ENCODE measurements around the gene RASGRF1. TPM values are rescaled to one million over a fixed set of nuclear protein-coding genes. Genes with fewer than 3 reads are reported as not detected.

Gene RASGRF1
- total RNA-seq, 1 donor from 2014 or later: not detected

DNA sequence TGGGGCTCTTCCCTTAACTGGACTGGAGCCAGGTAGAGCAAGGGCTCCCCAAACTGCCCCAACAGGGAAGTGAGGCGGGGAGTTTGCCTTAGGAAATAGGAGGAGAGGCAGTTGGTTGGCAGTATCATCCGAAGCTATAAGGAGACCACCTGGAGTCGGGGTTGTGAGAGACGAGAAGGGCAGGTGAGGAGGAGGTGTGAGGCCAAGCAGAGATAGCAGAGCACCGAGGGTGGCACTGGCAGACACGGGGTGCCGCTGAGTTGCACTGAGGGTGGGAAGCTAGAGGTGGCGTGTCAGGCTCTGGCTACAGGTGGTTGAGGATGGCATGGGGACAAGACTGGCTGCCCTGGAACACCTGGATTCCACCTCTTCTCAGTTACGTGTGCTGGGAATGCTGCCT is 17.2 kb downstream of the RASGRF1 start:
- Mint-ChIP-seq H3K27ac (no peak overlapping the region), H3K9me3 (no peaks in the 10 kb centered on the region), H3K4me3 (no peak overlapping the region), H3K36me3 (ENCODE audit: low read depth) (no peaks in the 10 kb centered on the region), H3K27me3 (ENCODE audit: insufficient read depth) (peaks cover 4% of the 10 kb centered on the region), H3K4me1 (ENCODE audit: low read depth) (no peaks in the 10 kb centered on the region)
- intact Hi-C loops (cut with micrococcal nuclease): no loop called here
- DNase-seq (ENCODE audit: low spot score): no peak

DNA sequence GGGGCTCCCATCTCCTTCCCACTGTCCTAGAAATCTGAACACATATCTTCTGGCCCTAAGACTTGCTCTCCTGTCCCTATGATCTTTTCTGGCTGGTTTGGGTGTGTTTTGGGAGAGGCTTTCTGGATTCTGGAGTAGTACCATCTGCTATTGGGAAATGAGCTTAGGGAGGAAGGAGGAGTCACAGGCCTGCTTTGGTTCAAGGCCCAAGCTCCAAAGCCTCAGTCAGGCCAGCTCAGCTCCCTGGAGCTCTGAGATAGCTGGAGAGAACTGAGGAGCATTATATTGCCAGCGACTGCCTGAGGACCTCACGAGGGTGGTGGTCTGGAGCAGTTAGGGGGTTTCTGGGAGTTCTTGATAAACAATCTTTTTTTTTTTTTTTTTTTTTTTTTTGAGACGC is 18.7 kb downstream of the RASGRF1 start:
- Mint-ChIP-seq H3K27ac (no peak overlapping the region), H3K4me1 (ENCODE audit: low read depth) (no peaks in the 10 kb centered on the region), H3K36me3 (ENCODE audit: low read depth) (no peaks in the 10 kb centered on the region), H3K27me3 (ENCODE audit: insufficient read depth) (peaks cover 3% of the 10 kb centered on the region), H3K9me3 (no peaks in the 10 kb centered on the region), H3K4me3 (no peak overlapping the region)
- intact Hi-C loops (cut with micrococcal nuclease): no loop called here
- no peak for DNase-seq (ENCODE audit: low spot score)

DNA sequence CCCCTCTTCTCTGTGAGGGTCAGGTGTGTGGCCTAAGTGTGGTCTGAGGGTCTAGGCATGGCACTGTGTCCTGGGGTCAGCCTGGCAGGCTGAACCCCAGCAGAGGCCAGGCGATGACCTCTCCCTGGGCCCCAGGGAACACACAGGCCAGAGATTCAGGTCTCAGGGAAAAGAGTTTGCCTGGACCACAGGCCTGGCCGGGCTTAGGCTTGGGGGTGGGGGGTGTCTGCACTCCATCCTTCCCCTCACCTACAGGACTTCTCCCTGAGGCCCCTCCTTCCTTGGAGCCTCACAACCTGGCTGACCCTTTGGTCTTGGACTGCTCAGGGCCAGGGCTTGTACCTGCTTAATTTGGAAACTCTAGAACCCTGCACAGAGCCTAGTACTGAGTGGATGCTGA is 21.8 kb downstream of the RASGRF1 start:
- Mint-ChIP-seq H3K27ac (no peak overlapping the region), H3K4me3 (no peak overlapping the region), H3K9me3 (no peaks in the 10 kb centered on the region), H3K27me3 (ENCODE audit: insufficient read depth) (peaks cover 5% of the 10 kb centered on the region), H3K36me3 (ENCODE audit: low read depth) (no peaks in the 10 kb centered on the region), H3K4me1 (ENCODE audit: low read depth) (no peaks in the 10 kb centered on the region)
- DNase-seq (ENCODE audit: low spot score): no peak
- intact Hi-C loops (cut with micrococcal nuclease): no loop called here

DNA sequence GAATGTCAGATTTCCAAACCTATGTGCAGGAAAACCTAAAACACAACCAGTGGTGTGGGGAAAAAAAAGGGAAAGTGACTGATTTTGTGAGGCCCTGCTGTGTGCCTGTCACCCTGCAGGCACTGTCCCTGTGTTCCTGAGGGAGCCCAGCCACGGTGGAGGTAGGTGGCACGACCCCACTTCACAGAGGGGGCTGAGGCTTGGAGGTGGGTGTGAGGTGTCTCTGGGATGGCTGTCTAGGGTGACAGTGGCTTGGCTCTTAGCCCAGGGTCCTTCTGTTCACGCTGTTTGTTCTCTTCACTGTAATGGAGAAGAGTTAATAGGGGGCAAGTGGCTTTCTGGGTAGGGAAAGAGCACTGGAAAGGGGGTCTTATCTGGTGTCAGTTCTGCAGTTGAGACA is 22.6 kb downstream of the RASGRF1 start:
- H3K4me1 Mint-ChIP-seq (ENCODE audit: low read depth): no peaks in the 10 kb centered on the region
- H3K27me3 Mint-ChIP-seq (ENCODE audit: insufficient read depth): peaks cover 5% of the 10 kb centered on the region
- no peak overlapping the region for H3K4me3 Mint-ChIP-seq
- no peaks in the 10 kb centered on the region for H3K36me3 Mint-ChIP-seq (ENCODE audit: low read depth)
- no peaks in the 10 kb centered on the region for H3K9me3 Mint-ChIP-seq
- H3K27ac Mint-ChIP-seq: no peak overlapping the region
- DNase-seq (ENCODE audit: low spot score): no peak
- intact Hi-C loops (cut with micrococcal nuclease): loop anchor here (1.0 kb wide), 1 partner anchor 21 kb away; no protein-coding TSS in a partner anchor

DNA sequence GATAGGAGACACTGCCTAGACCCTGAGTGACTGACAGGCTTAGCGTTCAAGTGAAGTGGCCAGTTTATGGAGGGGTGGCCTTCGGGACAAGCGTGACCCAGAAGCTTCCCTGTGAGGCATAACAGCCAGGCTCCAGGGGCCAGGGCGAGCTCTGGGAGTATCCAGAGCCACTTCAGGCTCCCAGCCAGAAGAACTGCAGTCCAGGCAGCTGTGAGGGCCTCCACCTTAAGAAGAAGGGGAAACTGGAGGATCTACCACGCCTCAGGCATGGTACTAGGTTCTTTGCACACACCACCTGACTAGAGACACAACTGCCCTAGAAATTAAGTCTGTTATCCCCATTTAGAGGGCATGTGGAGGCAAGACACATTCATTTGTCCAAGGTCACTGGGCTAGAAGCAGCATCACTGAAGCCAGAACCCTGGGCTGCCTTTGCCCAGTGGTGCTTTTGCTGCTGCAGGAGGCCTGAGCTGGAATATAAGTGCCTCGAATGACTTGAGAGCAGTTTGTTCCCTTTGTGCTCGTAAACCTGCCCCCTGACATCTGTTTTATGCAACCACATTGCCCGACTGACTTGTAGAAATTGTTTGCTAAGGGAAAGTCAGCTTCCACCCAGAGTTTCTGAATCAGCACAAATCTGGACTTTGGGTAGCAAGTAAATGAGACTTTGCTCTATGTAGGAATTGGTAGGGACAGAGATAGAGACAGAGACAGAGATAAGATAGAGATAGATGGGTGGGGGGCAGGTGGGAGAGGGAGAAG is 23.3 kb downstream of the RASGRF1 start:
- H3K36me3 Mint-ChIP-seq (ENCODE audit: low read depth): no peaks in the 10 kb centered on the region
- H3K27me3 Mint-ChIP-seq (ENCODE audit: insufficient read depth): peaks cover 8% of the 10 kb centered on the region
- no peak overlapping the region for H3K27ac Mint-ChIP-seq
- no peaks in the 10 kb centered on the region for H3K4me1 Mint-ChIP-seq (ENCODE audit: low read depth)
- intact Hi-C loops (cut with micrococcal nuclease): loop anchor here (1.0 kb wide), 1 partner anchor 22 kb away; no protein-coding TSS in a partner anchor
- no peaks in the 10 kb centered on the region for H3K9me3 Mint-ChIP-seq
- DNase-seq (ENCODE audit: low spot score): no peak
- no peak overlapping the region for H3K4me3 Mint-ChIP-seq

DNA sequence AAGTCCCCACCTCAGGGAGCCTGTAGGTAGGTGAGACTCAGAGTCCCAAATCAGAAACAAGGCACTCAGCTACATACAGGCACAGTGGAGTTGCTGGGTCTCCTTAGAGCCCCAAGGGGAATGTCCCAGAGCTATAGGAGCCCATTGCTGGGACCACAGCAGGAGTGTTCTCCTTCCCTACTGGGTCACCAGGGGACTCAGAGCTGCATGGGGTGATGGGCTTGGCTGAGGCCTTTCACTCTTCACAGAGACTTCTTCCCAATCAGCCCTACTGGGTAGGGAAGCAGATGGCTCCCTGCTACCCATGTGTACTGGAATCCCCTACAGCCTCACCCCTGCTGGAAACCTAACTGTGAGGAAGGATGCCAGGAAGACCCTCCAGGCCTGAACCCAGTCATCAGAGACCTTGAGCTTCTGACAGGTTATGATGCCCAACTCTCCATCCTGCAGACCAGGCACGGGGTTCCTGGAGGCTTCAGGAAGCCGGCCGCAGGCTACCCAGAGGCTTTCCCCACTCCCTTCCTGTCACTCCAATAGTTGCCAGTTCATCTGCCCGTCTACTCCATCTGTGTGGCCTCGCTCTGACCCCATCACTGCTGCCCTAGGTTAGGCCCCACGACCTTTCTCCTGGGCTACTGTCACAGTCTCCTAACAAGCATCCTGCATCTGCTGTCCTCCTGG is 24.0 kb downstream of the RASGRF1 start:
- Mint-ChIP-seq H3K9me3 (no peaks in the 10 kb centered on the region), H3K4me1 (ENCODE audit: low read depth) (no peaks in the 10 kb centered on the region), H3K27ac (no peak overlapping the region), H3K36me3 (ENCODE audit: low read depth) (no peaks in the 10 kb centered on the region), H3K27me3 (ENCODE audit: insufficient read depth) (peaks cover 6% of the 10 kb centered on the region), H3K4me3 (no peak overlapping the region)
- intact Hi-C loops (cut with micrococcal nuclease): loop anchor here (1.0 kb wide), 1 partner anchor 23 kb away; no protein-coding TSS in a partner anchor
- no peak for DNase-seq (ENCODE audit: low spot score)

DNA sequence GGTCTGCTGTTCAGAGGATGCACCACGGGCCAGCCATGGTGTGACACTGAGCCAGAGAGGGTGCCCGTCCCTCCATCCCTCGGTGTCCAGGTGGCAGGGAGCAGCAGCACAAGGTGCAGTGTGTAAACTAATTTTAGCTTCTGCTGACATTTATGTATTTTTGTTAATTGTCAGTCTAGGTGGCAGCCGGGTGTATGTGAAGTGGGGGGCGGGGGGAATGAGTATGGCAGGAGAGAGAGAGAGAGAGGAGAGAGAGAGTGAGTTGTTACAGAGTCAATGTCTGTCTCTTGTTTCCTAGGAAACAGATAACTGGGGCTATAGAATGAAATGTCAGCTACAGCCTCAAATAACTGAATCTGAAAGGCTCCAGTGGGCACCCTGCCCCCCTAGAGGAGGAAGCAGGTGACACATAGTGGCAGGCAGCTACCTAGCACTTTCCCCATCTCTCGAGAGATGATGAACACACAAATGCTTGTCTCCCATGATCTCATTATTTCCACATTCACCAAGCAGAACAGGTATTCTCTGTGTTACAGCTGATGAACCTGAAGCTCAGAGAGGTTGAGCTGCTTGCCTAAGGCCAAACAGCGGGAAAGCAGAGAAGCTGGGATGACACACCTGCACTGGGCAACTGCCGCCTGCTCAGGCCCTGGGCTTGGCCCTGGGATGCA is 24.7 kb downstream of the RASGRF1 start:
- no peak for DNase-seq (ENCODE audit: low spot score)
- H3K9me3 Mint-ChIP-seq: no peaks in the 10 kb centered on the region
- no peaks in the 10 kb centered on the region for H3K4me1 Mint-ChIP-seq (ENCODE audit: low read depth)
- H3K27me3 Mint-ChIP-seq (ENCODE audit: insufficient read depth): peaks cover 6% of the 10 kb centered on the region
- H3K36me3 Mint-ChIP-seq (ENCODE audit: low read depth): no peaks in the 10 kb centered on the region
- intact Hi-C loops (cut with micrococcal nuclease): no loop called here
- no peak overlapping the region for H3K27ac Mint-ChIP-seq
- H3K4me3 Mint-ChIP-seq: no peak overlapping the region

DNA sequence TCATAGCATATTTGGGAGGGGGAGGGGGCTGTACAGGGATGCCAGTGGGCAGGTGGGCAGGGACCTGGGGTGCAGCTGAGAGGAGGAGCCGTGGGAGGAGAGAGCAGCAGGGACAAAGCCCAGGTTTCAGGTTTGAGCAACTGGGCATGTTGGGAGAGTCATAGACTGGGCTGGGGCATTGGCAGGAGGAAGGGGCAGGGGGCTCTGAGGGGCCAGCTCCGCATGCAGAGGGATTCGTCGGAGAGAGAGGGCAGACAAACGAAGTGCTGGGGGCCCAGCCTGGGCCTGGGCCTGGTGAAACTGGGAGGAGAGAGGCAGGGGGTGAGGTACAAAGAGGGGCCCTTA is 25.2 kb downstream of the RASGRF1 start:
- H3K27ac Mint-ChIP-seq: no peak overlapping the region
- no peak overlapping the region for H3K4me3 Mint-ChIP-seq
- H3K4me1 Mint-ChIP-seq (ENCODE audit: low read depth): no peaks in the 10 kb centered on the region
- DNase-seq (ENCODE audit: low spot score): no peak
- intact Hi-C loops (cut with micrococcal nuclease): no loop called here
- H3K27me3 Mint-ChIP-seq (ENCODE audit: insufficient read depth): peaks cover 8% of the 10 kb centered on the region
- H3K9me3 Mint-ChIP-seq: no peaks in the 10 kb centered on the region
- H3K36me3 Mint-ChIP-seq (ENCODE audit: low read depth): no peaks in the 10 kb centered on the region

DNA sequence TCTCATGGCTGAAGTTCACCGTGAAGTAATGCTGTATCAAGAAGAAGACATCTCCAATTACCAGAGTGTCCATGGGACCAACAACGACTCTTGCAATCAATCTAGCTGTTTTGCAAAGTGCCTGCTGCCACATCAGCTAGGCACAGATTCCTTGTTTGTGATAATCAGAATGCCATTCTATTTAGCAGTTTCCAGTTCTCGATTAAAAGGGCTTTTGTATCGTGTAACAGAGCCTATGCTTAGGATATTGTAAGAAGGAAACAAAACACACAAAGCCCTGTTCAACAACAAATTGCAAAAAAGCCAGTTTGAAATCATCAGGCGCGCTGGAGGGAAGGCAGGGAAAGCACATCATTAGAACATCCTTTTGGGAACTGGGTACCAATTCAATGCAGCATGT is 26.1 kb downstream of the RASGRF1 start:
- Mint-ChIP-seq H3K27ac (no peak overlapping the region), H3K4me1 (ENCODE audit: low read depth) (no peaks in the 10 kb centered on the region), H3K36me3 (ENCODE audit: low read depth) (no peaks in the 10 kb centered on the region), H3K27me3 (ENCODE audit: insufficient read depth) (peaks cover 8% of the 10 kb centered on the region), H3K4me3 (no peak overlapping the region), H3K9me3 (no peaks in the 10 kb centered on the region)
- DNase-seq (ENCODE audit: low spot score): no peak
- intact Hi-C loops (cut with micrococcal nuclease): no loop called here

DNA sequence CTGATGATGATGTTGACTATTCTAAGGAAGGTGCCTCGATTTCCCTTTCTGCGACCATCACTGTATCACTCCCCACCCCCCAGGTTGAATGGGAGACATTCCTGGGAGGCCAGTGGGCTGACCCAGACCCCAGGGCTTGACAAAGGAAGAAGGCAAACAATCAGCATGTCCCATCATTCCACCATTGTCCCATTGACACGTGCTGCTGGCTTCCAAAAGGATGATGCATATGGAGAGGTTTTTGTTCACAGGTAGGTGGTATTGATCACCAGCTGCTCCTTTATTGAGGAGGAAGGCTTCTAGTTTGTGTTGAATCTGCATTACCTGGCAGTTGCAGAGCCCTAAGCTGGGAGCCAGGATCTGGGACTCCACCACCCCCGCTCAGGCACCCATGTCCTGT is 30.4 kb downstream of the RASGRF1 start:
- Mint-ChIP-seq H3K9me3 (no peaks in the 10 kb centered on the region), H3K4me1 (ENCODE audit: low read depth) (no peaks in the 10 kb centered on the region), H3K4me3 (no peak overlapping the region), H3K36me3 (ENCODE audit: low read depth) (no peaks in the 10 kb centered on the region), H3K27me3 (ENCODE audit: insufficient read depth) (peaks cover 19% of the 10 kb centered on the region), H3K27ac (no peak overlapping the region)
- no peak for DNase-seq (ENCODE audit: low spot score)
- intact Hi-C loops (cut with micrococcal nuclease): no loop called here

DNA sequence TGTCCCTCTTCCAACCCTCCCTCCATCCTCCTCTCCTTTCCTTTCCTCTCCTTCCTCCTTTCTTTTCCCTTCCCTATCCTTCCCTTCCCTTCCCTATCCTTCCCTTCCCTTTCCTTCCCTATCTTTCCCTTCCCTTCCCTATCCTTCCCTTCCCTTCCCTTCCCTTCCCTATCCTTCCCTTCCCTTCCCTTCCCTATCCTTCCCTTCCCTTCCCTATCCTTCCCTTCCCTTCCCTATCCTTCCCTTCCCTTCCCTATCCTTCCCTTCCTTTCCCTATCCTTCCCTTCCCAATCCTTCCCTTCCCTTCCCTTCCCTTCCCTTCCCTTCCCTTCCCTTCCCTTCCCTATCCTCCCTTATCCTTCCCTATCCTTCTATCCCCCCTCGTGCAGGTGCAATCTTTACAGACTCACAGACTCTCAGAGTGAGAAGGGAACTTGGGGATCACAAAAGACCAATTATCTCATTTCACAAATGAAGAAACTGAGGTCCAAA is 31.5 kb downstream of the RASGRF1 start:
- no peaks in the 10 kb centered on the region for H3K4me1 Mint-ChIP-seq (ENCODE audit: low read depth)
- H3K36me3 Mint-ChIP-seq (ENCODE audit: low read depth): no peaks in the 10 kb centered on the region
- intact Hi-C loops (cut with micrococcal nuclease): no loop called here
- no peaks in the 10 kb centered on the region for H3K9me3 Mint-ChIP-seq
- no peak for DNase-seq (ENCODE audit: low spot score)
- no peak overlapping the region for H3K4me3 Mint-ChIP-seq
- peaks cover 19% of the 10 kb centered on the region for H3K27me3 Mint-ChIP-seq (ENCODE audit: insufficient read depth)
- H3K27ac Mint-ChIP-seq: no peak overlapping the region

DNA sequence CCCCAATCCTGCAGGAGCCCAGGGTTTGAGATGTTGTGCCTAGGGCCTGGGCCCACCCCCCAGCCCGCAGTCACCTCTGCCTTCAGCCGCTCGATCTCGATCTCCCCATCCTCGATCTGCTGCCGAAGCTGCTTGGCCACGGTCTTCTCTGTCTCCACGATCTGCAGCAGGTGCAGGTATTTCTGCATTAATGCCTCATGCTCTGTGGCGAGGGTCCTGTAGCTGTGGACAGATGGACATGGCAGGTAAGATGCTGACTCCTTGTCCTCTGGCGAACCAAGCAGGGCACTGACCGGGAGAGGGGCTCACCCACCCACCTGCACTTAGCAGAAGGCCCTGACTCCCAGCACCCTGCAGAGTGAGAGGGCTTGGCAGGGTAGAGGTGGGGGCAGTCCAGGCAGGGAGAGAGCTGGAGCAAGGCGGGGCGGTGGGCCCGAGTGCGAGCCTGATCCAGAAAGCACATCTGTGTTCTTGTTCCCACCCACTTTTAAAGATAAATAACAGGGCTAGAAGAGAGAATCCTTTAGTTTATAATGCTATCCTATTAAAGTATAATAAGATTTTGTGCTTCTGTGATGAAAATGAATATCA is 32.2 kb downstream of the RASGRF1 start:
- DNase-seq (ENCODE audit: low spot score): no peak
- H3K9me3 Mint-ChIP-seq: no peaks in the 10 kb centered on the region
- intact Hi-C loops (cut with micrococcal nuclease): no loop called here

DNA sequence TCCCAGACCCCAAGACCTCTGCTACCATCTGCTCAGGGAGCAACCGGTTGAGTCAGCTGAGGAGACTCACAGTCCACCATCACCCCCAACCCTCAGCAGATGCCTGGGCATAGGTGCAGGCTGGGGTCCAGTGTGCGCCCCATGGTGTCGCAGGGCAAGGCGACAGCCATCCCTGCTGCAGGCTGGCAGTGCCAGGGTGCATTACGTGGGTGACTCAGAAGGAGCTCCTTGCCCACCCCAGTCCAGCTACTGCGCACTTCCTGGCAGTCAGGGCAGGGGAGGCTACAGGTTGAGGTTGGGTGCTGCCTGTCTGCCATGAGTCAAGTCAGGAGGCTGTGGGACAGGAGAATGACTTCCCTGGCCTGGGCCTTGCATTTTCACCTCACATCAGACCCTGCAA is 33.5 kb downstream of the RASGRF1 start:
- no peak overlapping the region for H3K27ac Mint-ChIP-seq
- H3K4me3 Mint-ChIP-seq: no peak overlapping the region
- intact Hi-C loops (cut with micrococcal nuclease): no loop called here
- peaks cover 16% of the 10 kb centered on the region for H3K27me3 Mint-ChIP-seq (ENCODE audit: insufficient read depth)
- no peak for DNase-seq (ENCODE audit: low spot score)
- H3K36me3 Mint-ChIP-seq (ENCODE audit: low read depth): no peaks in the 10 kb centered on the region
- H3K4me1 Mint-ChIP-seq (ENCODE audit: low read depth): no peaks in the 10 kb centered on the region
- no peaks in the 10 kb centered on the region for H3K9me3 Mint-ChIP-seq

More for the DNA sequence above, 32.2 kb downstream of the RASGRF1 start:
- Mint-ChIP-seq H3K27ac (no peak overlapping the region), H3K27me3 (ENCODE audit: insufficient read depth) (peaks cover 19% of the 10 kb centered on the region), H3K4me1 (ENCODE audit: low read depth) (no peaks in the 10 kb centered on the region), H3K4me3 (no peak overlapping the region), H3K36me3 (ENCODE audit: low read depth) (no peaks in the 10 kb centered on the region)
